NCI-H2107 treated with DMSO at 0.1 percent for 48 hours (cell line): Measurements from ENCODE around the gene POLDIP2.

ENCODE experiments used
- DNase-seq: peaks from one replicate; lab custom pipeline; 2025; ENCODE audit not compliant: unreplicated experiment; lab: John Stamatoyannopoulos, UW

POLDIP2 gene

GRCh38 chr17:28338056-28338768 is 19.1 kb downstream of the POLDIP2 start:
- DNase-seq, result no peak

DNA sequence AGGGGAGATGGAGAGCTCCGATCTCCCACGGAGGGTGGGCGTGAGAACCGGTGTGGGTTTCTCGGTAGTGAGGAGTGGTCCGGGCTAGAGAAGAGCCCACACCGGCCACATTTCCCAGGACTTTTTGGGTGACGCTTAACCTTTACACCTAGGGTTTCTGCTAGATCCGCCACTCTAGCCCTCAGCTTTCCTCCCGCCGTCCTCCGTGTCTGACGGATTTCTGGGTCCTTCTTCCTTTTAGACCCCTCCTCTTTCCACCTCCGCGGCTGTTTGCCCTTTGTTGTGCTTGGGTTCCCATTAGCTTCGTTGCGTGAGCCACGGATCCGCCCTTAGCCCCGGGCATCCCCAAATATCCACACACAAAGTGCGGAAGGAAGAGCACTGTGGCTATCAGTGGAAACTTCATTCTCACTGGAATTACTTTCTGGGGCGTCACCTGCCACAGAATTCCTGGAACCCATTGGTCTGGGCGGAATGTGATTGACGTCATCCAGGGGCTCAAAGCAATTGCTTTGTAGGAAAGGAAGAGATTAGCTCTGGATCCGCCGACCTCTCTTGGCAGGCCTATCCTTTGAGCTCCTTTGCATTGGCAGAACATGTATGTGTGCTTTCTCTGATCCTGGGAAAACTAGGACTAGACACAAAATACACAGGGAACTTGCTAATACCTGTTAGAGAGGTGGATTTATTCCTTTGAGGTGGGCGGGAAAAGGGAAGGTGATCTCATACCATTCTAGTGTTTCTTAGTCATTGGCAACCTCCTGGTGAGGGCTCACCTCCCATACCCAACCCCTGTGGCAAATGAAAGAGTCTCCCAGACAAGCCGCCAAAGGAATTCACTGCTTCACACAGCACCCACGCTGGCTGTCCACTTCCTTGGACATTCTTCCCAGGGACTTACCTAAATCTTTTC is 21.1 kb downstream of the POLDIP2 start:
- peak; percentile 32 for DNase-seq

GRCh38 chr17:28335201-28335958 is 21.9 kb downstream of the POLDIP2 start, which contains the start of the genes IFT20 and TNFAIP1:
Gene IFT20 (minus strand): TSS chr17:28335472. CDS start chr17:28331985, 3,487 bp downstream.
Gene TNFAIP1 (plus strand): TSS chr17:28335761. CDS start chr17:28339522, 3,761 bp downstream.
- peak; percentile 97 for DNase-seq

- no peak for DNase-seq
Observed at GRCh38 chr17:28334666-28335200, 22.6 kb downstream of the POLDIP2 start.

- no peak for DNase-seq
Observed at GRCh38 chr17:28334171-28334570, 23.2 kb downstream of the POLDIP2 start.

GRCh38 chr17:28333083-28333746 is 24.1 kb downstream of the POLDIP2 start:
- DNase-seq, result no peak

- DNase-seq, result no peak
Observed at GRCh38 chr17:28331891-28332420, 25.4 kb downstream of the POLDIP2 start.

DNA sequence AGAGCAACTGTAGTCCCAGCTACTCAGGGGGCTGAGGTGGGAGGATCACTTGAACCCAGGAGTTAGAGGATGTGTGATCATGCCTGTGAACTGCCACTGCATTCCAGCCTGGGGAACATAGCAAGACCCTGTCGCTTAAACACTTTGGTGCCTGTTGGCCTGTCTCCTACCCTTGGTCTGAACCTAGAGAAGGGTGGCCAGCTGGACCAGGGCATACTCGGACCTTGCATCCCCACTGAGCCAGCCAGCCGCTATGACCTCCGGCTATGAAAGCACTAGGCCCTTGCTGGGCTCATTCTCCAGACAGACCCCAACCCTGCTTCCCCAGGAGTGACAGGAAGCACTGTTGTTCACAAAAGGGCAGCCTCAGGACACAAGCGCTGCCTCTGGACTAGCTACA is 26.7 kb downstream of the POLDIP2 start:
- no peak for DNase-seq

DNA sequence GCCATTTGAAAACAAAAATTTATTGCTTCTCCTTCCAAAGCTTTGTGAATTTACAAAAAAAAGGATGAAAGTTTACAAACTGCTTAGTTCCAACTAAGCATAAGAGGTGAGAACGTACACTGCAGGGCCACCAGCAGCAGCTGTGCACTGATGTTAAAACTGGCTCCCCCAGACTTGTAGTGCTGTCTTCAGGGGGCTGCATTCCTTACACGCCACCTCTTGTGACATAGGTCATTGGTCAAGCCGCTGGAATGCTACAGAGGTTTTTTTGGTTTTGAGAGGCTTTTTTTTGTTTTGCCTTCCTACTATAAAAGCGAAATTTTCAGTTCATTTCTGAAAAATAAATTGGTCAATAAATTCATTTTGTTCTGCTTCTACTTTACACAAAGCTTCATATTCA is 29.0 kb downstream of the POLDIP2 start:
- no peak for DNase-seq

DNA sequence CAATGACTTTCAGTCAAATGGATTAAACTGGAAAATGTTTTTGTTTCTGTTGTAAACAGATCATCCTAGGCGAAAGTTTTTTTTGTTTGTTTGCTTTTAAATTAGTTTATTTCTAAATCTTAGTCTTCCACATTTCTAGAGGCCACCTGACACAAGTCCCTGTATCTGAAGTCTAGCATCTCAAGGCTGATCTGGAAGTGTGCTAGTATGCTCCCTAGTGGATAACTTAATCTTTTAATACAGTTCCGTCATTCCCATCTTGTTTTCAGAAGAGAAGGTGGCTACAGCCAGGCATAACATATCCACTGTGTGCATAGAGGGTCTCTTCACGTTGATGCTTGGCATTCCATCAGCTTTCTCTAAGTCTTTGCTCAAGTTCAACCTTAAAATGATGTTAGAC is 29.6 kb downstream of the POLDIP2 start:
- DNase-seq, result no peak

- DNase-seq, result no peak
Observed at GRCh38 chr17:28327031-28327607, 30.2 kb downstream of the POLDIP2 start.

- DNase-seq, result no peak
Observed at GRCh38 chr17:28326114-28326513, 31.2 kb downstream of the POLDIP2 start.

DNA sequence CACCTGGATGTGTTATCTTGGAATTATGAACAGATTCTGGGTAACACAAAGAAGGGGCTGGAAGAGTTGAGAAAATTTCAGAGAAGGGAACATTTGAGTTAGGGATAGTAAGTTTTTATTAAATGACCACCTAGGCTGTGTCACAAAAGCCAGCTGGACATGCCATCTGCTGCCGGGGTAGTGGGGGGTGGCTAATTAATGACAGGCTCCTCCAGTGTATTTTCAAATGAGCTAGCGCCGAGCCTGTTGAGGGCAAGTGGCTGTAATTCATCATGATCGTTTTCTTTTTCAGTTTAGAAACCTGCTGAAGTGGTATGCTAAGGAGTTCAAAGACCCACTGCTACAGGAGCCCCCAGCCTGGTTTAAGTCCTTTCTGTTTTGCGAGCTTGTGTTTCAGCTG is 32.1 kb downstream of the POLDIP2 start:
- no peak for DNase-seq

- DNase-seq, result no peak
Observed at GRCh38 chr17:28324781-28325180, 32.5 kb downstream of the POLDIP2 start.

DNA sequence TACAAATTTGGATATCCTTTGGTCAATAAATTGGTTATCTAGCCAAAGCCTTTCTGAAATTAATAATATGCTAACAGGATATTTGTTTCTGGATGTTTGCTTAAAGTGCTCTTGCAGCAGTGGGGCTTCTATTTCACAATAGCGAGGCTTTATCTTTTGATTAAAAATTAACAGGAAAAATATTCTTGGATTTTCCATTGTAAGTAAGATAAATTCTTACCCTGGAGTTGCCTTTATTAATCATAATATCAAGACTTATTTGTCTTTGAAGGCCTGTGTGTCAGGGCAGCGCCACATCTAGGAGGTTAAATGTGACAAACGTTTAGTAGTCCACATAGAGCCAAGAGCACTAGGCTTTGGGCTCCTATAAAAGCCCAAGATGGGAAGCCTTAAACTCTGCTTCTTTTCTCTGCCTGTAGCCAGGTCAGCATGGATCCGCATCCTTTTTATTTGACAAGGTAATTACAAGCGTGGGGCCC is 33.0 kb downstream of the POLDIP2 start:
- DNase-seq, result no peak

- no peak for DNase-seq
Observed at GRCh38 chr17:28320215-28321061, 36.9 kb downstream of the POLDIP2 start.

- no peak for DNase-seq
Observed at GRCh38 chr17:28319598-28319935, 37.8 kb downstream of the POLDIP2 start.

DNA sequence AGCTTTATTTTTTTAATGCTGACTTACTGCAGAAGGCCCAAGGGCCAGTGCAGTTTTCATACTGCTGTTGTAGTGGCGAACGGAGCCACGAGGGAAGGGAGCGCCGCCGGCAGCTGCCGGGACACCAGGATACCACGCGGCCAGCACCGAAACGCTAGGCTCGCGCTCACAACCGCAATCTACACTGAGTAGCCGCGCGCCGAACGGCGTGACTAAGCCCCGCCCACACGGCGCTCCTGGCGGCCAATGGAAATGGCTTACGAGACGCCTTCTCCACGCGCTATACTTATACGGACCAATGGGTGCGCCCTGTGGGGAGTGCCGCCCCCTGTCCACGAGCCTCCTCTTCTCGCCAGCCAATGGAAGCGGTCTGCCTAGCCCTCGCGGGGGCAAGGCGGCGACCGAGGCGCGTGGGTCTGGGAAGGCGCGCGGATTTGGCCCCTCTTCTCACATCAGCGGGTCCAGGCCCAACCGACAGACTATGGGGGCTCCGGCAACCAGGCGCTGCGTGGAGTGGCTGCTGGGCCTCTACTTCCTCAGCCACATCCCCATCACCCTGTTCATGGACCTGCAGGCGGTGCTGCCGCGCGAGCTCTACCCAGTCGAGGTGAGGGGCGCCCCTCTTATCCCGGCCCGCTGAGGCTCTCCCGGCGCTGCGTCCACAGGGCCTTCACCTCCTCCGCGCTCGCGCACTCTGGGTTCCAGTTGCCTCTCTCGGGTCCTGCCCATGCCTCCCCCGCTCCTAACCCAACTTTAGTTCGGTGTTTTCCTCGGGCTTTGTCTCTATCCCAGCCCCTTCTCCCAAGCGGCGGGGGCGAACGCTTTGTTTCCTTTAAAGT is 38.3 kb downstream of the POLDIP2 start, which contains the start of gene TMEM97:
TMEM97 (plus strand) TSS at position 442 of the 839 bp plus-strand sequence; CDS start at position 482, 40 bp downstream.
- DNase-seq, result peak; percentile 94
